SK-N-MC (cell line): Measurements from ENCODE around the gene SLC5A1.

ENCODE experiments used
- DNase-seq: peaks from one replicate; pipeline ENCODE4 v3.0.0-alpha.2; 2011; ENCODE audit warnings: low read depth, low spot score
- H3K27ac ChIP-seq: fragments of 200-600 bp; sonication (generic); 2 replicates; pipeline ENCODE4 v1.5.1; 2016; ENCODE audit warnings: mixed run types
- H3K36me3 ChIP-seq: fragments of 200-600 bp; sonication (generic); 2 replicates; pipeline ENCODE4 v1.6.1; 2017; ENCODE audit warnings: antibody characterized with exemption, low read length, mixed read lengths; ENCODE audit not compliant: insufficient read depth
- H3K4me3 ChIP-seq: fragments of 200-600 bp; sonication (generic); 2 replicates; pipeline ENCODE4 v1.5.1; 2016
- H3K9ac ChIP-seq: fragments of 200-600 bp; sonication (generic); 2 replicates; pipeline ENCODE4 v1.8.0; 2017; ENCODE audit warnings: mixed run types, mixed read lengths; ENCODE audit not compliant: insufficient read length
- H3K9me3 ChIP-seq: fragments of 200-600 bp; sonication (generic); 2 replicates; pipeline ENCODE4 v1.6.1; 2017; ENCODE audit warnings: low read depth, mild to moderate bottlenecking, antibody characterized with exemption, low read length, moderate library complexity, mixed read lengths
- EZH2 ChIP-seq: fragments of 200-600 bp; sonication (generic); IDR thresholded peaks from one replicate; pipeline ENCODE4 v1.6.1; 2017; ENCODE audit warnings: antibody characterized with exemption
- FOXP2 ChIP-seq: optimal IDR thresholded peaks from 2 replicates; pipeline ENCODE3; 2011; ENCODE audit warnings: mild to moderate bottlenecking, moderate library complexity; ENCODE audit not compliant: insufficient read depth; ENCODE audit errors: extremely low read length, control extremely low read depth
- POLR2AphosphoS5 ChIP-seq: IDR thresholded peaks from 2 replicates; pipeline ENCODE4 v1.6.1; 2012; ENCODE audit warnings: mild to moderate bottlenecking, low read depth, low read length, borderline replicate concordance

The SLC5A1 gene

DNA sequence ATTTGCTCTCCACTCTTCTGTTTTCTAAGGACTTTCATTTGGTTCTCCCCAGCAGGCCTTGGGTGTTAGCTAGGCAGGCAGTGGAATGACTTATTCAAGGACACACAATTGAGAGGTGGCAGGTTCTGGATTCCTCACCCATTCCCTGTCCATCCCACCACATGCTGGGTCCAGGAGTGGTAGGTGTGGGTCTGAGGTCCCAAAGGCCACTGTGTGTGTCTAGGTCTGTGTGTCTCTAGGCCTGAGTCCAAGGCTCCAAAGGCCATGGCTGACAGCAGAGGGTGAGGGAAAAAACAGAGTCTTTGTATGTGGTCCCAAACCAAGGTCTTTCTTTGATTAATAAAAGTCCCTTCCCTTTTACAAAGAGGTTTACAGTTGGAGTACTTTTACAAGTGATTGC is 40.8 kb downstream of the SLC5A1 start:
- H3K36me3 ChIP-seq: no peaks in the 10 kb centered on the region
- no peak overlapping the region for H3K4me3 ChIP-seq
- no peak overlapping the region for H3K9ac ChIP-seq
- H3K9me3 ChIP-seq: no peaks in the 10 kb centered on the region
- no peak overlapping the region for H3K27ac ChIP-seq
- no peak for DNase-seq
- TF ChIP-seq FOXP2 (no peak), EZH2 (no peak), POLR2AphosphoS5 (no peak)

DNA sequence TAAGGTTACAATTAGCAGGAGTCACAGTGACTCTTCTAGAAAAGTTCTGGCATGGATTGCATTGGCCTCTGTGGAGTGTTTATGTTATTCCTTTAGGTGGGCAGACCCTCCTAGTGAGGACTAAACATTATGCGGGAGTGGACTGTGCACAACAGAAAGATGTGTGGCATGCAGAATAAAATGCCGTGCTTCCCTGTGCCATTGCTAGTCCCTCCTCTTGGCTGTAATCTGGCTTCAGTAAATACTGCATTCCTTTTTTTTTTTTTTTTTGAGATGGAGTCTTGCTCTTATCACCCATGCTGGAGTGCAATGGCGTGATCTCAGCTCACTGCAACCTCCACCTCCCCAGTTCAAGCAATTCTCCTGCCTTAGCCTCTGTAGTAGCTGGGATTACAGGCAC is 45.0 kb downstream of the SLC5A1 start:
- no peak overlapping the region for H3K9ac ChIP-seq
- DNase-seq: no peak
- H3K36me3 ChIP-seq: no peaks in the 10 kb centered on the region

DNA sequence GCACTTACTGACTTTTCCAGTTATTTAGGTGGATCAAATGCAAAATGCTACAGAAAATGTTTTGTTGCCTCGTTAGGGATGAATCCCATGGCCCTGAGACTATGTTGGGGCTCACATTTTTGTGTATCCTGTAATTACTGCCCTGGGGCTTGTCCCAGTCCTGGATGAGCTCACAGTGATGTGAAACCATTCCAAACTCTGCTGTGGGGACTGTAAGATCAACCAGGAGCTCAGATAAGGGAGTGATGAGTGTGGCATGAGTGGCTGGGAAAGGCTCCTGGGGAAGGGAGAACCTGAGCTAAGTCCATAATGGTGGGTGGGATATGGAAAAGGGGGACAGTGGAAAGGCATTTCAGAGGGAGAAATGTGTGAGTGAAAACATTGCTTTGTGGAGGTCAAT is 54.0 kb downstream of the SLC5A1 start:
- no peak for DNase-seq
- H3K9ac ChIP-seq: no peak overlapping the region
- H3K27ac ChIP-seq: no peak overlapping the region
- H3K36me3 ChIP-seq: no peaks in the 10 kb centered on the region
- H3K9me3 ChIP-seq: no peaks in the 10 kb centered on the region
- H3K4me3 ChIP-seq: no peak overlapping the region
- TF ChIP-seq POLR2AphosphoS5 (no peak), FOXP2 (no peak)

More for the DNA sequence above, 45.0 kb downstream of the SLC5A1 start:
- no peak overlapping the region for H3K4me3 ChIP-seq
- H3K9me3 ChIP-seq: no peaks in the 10 kb centered on the region
- TF ChIP-seq FOXP2 (no peak), EZH2 (no peak), POLR2AphosphoS5 (no peak)
- H3K27ac ChIP-seq: no peak overlapping the region

DNA sequence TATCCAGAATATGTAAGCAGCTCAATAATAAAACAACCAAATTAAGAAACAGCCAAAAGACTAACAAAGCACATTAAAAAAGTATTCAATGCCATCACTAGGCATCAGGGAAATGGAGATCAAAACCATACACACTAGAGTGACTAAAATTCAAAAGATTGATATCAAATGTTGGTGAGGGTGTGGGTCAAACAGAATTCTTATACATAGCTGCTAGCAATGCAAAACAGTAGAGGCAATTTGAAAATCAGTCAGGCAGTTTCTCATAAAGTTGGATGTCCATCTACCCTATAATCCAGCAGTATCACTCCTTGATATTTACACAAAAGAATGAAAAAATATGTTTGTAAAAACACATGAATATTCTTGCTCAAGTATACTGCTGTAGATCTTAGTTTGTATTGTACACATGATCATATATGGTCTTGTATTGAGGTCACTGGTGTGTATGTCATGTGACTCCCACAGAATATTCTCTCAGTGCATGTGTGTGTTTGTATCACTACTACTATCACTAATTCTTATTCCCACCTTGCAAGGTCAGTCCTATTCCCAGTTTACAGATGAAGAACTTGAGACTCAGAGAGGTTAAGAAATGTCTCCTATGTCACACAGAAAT is 54.9 kb downstream of the SLC5A1 start:
- TF ChIP-seq POLR2AphosphoS5 (no peak), EZH2 (no peak), FOXP2 (no peak)
- no peak for DNase-seq
- H3K36me3 ChIP-seq: no peaks in the 10 kb centered on the region
- no peaks in the 10 kb centered on the region for H3K9me3 ChIP-seq
- no peak overlapping the region for H3K9ac ChIP-seq
- no peak overlapping the region for H3K4me3 ChIP-seq
- H3K27ac ChIP-seq: no peak overlapping the region

DNA sequence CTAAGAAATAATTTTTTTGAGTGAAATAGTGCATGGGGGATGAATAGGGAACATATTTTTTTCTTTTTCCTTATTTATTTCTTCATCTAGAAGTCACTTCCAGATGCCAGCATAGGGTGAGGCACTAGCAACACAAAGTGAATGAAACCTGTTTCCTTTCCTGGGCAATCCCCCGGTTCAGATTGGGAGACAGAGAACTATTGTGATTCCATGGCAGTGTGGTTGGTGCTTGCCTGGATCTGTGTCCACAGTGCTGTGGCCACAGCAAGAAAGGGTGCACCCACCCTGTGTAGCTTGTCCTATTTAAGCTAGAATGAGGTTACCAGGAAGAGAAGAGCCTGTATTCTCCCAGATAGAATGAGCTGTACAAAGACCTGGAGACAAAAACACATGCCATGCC is 57.6 kb downstream of the SLC5A1 start:
- no peaks in the 10 kb centered on the region for H3K36me3 ChIP-seq
- H3K9ac ChIP-seq: no peak overlapping the region
- H3K9me3 ChIP-seq: no peaks in the 10 kb centered on the region
- DNase-seq: no peak
- H3K4me3 ChIP-seq: no peak overlapping the region
- H3K27ac ChIP-seq: no peak overlapping the region
- no peak for TF ChIP-seq FOXP2
- TF ChIP-seq POLR2AphosphoS5: no peak
- TF ChIP-seq EZH2: no peak

GRCh38 chr22:32103658-32104315 is 60.7 kb downstream of the SLC5A1 start:
- Histone ChIP-seq H3K36me3 (no peaks in the 10 kb centered on the region), H3K9ac (no peak overlapping the region), H3K4me3 (no peak overlapping the region), H3K9me3 (no peaks in the 10 kb centered on the region), H3K27ac (no peak overlapping the region)
- TF ChIP-seq POLR2AphosphoS5 (no peak), EZH2 (no peak), FOXP2 (no peak)
- DNase-seq: no peak

DNA sequence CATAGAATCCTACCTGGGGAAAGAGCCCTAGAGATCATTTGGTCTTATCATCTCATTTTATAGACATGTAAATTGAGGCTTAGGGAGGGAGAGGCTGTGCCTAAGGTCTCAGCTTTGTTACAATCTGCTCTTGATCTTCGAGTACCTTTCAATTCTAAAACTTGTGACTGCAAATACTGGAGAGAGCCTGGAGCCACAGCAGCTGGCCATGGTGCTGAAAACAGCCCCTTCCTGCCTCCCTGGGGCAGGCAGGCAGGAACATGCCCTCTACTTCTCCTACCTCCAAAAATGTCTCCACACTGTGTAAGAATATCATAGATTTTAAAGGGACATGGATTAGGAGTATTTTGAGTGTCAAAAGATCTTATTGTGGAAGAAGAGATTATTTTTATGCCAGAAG is 63.9 kb downstream of the SLC5A1 start:
- Histone ChIP-seq H3K9me3 (no peaks in the 10 kb centered on the region), H3K9ac (no peak overlapping the region), H3K27ac (no peak overlapping the region), H3K36me3 (no peaks in the 10 kb centered on the region), H3K4me3 (no peak overlapping the region)
- DNase-seq: no peak
- no peak for TF ChIP-seq POLR2AphosphoS5
- TF ChIP-seq EZH2: no peak
- no peak for TF ChIP-seq FOXP2

DNA sequence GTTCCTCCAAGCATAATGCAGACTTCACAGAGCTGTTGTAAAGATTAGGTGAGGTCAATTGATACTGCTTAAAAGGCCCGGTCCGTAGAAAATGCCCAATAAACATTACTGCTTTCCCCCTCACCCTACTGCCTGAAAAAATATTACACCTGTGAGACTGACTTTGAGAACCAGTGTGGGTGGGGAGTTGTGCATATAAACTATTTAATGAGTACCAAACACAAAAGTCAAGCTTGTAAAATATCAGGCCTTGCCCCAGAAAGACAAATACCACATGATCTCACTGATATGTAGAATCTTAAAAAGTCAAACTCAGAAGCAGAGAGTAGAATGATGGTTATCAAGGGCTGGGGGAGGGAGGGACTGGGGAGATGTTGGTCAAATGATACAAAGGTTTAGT is 69.3 kb downstream of the SLC5A1 start:
- DNase-seq: no peak
- no peak overlapping the region for H3K4me3 ChIP-seq

DNA sequence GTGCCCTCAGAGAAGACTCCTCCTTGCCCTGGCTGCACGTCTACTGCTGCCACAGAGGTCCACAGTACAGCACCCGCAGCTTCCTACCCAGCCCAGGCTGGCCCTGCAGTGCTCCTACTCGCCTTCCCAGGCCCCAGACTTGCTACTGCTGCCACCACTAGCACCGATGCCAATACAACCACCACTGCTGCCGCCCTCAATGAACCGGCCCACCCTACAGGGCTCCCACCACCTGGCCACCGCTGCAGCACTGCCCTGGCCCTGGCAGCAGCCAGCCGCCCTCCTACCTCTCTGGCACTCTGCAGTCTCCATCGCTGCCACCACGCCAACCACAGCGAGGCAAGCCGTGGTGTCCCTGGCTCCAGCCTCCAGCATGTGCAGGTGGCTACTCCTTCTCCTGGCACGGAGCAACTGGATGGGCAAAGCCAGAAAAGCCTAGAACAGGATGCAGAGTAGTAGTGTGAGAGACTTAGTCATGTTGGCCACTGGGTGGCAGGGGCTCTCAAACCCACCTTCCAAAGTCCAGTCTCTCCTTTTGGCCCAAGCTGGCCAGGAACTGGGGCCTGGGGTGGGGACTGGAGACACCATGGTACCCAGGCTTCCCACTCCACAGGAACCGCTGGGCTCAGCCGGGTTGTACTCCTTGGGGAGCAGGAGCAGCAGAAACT is 76.6 kb downstream of the SLC5A1 start:
- TF ChIP-seq EZH2: no peak
- no peak for TF ChIP-seq FOXP2
- TF ChIP-seq POLR2AphosphoS5: no peak
- H3K4me3 ChIP-seq: no peak overlapping the region
- no peak overlapping the region for H3K9ac ChIP-seq
- no peak for DNase-seq
- H3K27ac ChIP-seq: no peak overlapping the region
- no peaks in the 10 kb centered on the region for H3K9me3 ChIP-seq
- H3K36me3 ChIP-seq: no peaks in the 10 kb centered on the region

More for the DNA sequence above, 69.3 kb downstream of the SLC5A1 start:
- no peaks in the 10 kb centered on the region for H3K9me3 ChIP-seq
- no peak for TF ChIP-seq POLR2AphosphoS5
- TF ChIP-seq FOXP2: no peak
- TF ChIP-seq EZH2: no peak
- no peak overlapping the region for H3K27ac ChIP-seq
- H3K9ac ChIP-seq: no peak overlapping the region
- no peaks in the 10 kb centered on the region for H3K36me3 ChIP-seq

DNA sequence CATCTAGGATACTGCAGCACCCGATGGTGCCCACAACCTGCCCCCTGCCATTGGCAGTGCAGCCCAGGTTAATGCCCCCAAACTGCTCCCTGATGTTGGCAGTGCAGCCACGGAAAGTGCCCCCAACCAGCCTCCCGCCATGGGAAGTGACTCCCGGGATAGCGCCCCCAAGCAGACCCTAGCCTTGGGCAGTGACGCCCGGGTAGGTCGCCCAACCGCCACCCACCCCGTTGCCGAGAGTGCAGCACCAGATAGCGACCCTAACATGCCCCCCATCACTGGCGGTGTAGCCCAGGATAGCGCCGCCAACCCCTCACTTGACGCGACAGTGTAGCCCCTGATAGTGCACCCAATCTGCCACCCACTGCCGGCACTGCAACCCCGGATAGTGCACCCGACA is 77.5 kb downstream of the SLC5A1 start:
- H3K9ac ChIP-seq: no peak overlapping the region
- no peaks in the 10 kb centered on the region for H3K36me3 ChIP-seq
- DNase-seq: no peak
- no peak overlapping the region for H3K27ac ChIP-seq
- no peak overlapping the region for H3K4me3 ChIP-seq
- H3K9me3 ChIP-seq: no peaks in the 10 kb centered on the region
- TF ChIP-seq POLR2AphosphoS5 (no peak), FOXP2 (no peak), EZH2 (no peak)
